ENCODE data around the gene HES1. TPM values are rescaled to one million over a fixed set of nuclear protein-coding genes. Genes with fewer than 3 reads are reported as not detected.

HES1 gene
- total and polyA plus RNA-seq, 4 donors: 5.3 to 12.5 (median 9.0) TPM

DNA sequence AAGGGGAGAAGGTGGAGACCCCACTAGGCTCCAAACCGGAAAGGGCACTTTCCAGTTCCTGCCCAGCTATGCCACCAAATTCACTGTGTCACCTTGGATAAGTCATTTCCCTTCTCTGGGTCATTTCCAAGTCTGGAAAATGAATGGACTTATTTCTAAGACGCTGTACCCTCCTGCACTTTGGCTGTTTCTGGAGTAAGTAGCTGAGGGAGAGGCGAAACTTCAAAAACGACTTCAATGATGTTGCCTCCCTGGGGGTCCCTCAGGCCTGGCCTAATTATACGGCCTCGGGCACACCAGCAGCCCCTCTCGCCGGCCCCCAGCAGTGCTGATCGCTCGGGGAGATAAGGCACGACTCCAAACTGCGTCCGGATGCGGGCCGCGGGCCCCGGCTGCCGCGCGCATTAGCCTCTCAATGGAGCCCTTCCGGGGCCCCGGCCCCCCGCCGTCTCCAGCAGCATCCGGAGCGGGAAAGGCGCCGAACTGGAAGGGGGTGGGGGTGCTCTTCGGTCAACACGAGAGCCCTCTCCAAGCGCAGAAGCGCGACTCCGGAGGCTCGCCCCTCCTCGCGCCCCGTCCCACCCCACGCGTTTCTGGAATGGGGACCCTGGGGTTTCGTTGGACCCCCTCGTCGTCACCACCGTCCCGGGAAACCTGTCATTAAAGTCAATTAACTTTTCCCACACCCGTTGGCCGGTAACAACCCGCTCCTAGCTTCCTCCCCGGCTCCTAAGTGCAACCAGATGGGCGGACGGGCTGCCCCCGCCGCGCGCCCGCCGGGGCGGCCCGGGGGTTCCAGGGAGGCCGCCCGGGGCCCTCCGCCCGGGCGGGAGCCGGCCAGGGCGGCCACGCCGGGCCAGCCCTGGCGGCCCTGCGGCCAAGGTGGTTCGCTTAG is 4.8 kb downstream of the HES1 start:
- 4% methylated on average over 71 of the region's 71 CpGs for WGBS
- Histone ChIP-seq H3K36me3 (ENCODE audit: control insufficient read depth in 4 of 4, insufficient read depth in 3 of 4, low read depth in 1 of 4, low read length in 3 of 4) (peaks cover 0 to 7% (median 0%) of the 10 kb centered on the region in 4 donors), H3K9ac (ENCODE audit: low read depth in 1 of 2, low read length in 2 of 2) (peak overlapping the region; percentile 19 to 66), H3K4me3 (ENCODE audit: low read depth in 1 of 3, low read length in 3 of 3) (peak overlapping the region; percentile 32 to 67 (median 42)), H3K27me3 (ENCODE audit: control insufficient read depth in 4 of 4, insufficient read depth in 4 of 4, low read length in 3 of 4) (no peaks in the 10 kb centered on the region), H3K27ac (ENCODE audit: low read depth in 1 of 2, low read length in 2 of 2) (peak overlapping the region; percentile 87 to 92), H3K4me1 (ENCODE audit: control insufficient read depth in 4 of 4, insufficient read depth in 4 of 4, low read length in 3 of 4) (peaks cover 10 to 41% (median 28%) of the 10 kb centered on the region in 4 donors), H3K9me3 (ENCODE audit: control insufficient read depth in 4 of 4, low read length in 3 of 4) (no peaks in the 10 kb centered on the region)
- peak; percentile 58 for DNase-seq (ENCODE audit: low spot score)
- TF ChIP-seq, protein P1, sequence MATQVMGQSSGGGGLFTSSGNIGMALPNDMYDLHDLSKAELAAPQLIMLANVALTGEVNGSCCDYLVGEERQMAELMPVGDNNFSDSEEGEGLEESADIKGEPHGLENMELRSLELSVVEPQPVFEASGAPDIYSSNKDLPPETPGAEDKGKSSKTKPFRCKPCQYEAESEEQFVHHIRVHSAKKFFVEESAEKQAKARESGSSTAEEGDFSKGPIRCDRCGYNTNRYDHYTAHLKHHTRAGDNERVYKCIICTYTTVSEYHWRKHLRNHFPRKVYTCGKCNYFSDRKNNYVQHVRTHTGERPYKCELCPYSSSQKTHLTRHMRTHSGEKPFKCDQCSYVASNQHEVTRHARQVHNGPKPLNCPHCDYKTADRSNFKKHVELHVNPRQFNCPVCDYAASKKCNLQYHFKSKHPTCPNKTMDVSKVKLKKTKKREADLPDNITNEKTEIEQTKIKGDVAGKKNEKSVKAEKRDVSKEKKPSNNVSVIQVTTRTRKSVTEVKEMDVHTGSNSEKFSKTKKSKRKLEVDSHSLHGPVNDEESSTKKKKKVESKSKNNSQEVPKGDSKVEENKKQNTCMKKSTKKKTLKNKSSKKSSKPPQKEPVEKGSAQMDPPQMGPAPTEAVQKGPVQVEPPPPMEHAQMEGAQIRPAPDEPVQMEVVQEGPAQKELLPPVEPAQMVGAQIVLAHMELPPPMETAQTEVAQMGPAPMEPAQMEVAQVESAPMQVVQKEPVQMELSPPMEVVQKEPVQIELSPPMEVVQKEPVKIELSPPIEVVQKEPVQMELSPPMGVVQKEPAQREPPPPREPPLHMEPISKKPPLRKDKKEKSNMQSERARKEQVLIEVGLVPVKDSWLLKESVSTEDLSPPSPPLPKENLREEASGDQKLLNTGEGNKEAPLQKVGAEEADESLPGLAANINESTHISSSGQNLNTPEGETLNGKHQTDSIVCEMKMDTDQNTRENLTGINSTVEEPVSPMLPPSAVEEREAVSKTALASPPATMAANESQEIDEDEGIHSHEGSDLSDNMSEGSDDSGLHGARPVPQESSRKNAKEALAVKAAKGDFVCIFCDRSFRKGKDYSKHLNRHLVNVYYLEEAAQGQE (IDR thresholded peaks at IDR 0.05): no peak
- TF ChIP-seq JUND (IDR thresholded peaks at IDR 0.05) (no peak), FOXA2 (IDR thresholded peaks at IDR 0.05) (no peak), GABPA (IDR thresholded peaks at IDR 0.05 in 1 of 2, conservative IDR thresholded peaks at IDR 0.05 in 1 of 2) (no peak), NR2F2 (IDR thresholded peaks at IDR 0.05) (peak; percentile 7), RXRA (IDR thresholded peaks at IDR 0.05) (no peak), RAD21 (IDR thresholded peaks at IDR 0.05) (no peak), ATF3 (IDR thresholded peaks at IDR 0.05) (no peak)

DNA sequence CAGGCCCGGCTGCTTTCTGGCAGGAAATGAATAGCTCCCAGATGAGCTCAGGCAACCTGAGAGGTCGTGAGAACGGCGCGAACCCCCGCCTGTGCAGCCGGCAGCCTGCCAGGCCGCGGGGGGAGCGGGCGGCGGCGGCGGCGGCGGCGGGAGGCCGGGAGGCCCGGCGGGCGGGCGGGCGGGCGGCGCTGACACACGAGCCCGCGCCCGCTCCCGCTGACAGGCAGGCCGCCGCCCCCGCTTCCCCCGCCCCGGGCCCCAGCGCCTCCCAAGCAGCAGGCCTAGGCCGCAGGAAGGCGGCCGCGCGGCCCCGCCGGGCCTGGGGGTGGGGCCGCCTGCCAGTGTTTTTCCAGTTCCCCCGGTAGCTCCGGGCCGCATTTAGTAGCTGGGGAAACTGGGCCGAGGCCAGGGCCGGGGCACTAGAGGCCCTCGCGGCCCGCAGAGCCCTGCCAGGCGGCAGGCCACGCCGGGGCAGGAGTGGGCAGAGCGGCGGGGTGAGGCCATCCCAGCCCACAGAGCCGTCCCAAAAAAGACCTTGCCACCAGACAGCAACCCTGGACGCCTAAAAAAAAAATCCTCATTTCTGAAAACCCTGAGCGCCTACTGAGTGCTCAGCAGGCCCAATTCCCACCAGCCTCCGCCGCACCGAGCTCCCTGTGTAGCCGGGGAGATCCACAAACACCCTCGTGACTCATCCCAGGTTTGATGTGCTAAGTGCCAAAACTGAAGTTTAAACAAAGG is 5.6 kb downstream of the HES1 start:
- DNase-seq (ENCODE audit: low spot score): peak; percentile 83
- Histone ChIP-seq H3K4me1 (ENCODE audit: control insufficient read depth in 4 of 4, insufficient read depth in 4 of 4, low read length in 3 of 4) (peaks cover 10 to 41% (median 28%) of the 10 kb centered on the region in 4 donors), H3K9ac (ENCODE audit: low read depth in 1 of 2, low read length in 2 of 2) (peak overlapping the region; percentile 78 to 85), H3K4me3 (ENCODE audit: low read depth in 1 of 3, low read length in 3 of 3) (peak overlapping the region in 1 of 3 donors; percentile 67), H3K36me3 (ENCODE audit: control insufficient read depth in 4 of 4, insufficient read depth in 3 of 4, low read depth in 1 of 4, low read length in 3 of 4) (peaks cover 0 to 7% (median 0%) of the 10 kb centered on the region in 4 donors), H3K9me3 (ENCODE audit: control insufficient read depth in 4 of 4, low read length in 3 of 4) (no peaks in the 10 kb centered on the region), H3K27ac (ENCODE audit: low read depth in 1 of 2, low read length in 2 of 2) (peak overlapping the region; percentile 98), H3K27me3 (ENCODE audit: control insufficient read depth in 4 of 4, insufficient read depth in 4 of 4, low read length in 3 of 4) (no peaks in the 10 kb centered on the region)
- peak; percentile 1 for TF ChIP-seq ATF3 (IDR thresholded peaks at IDR 0.05)
- TF ChIP-seq EGR1 (IDR thresholded peaks at IDR 0.05; ENCODE audit: low read depth in 2 of 2): peak in 1 of 2 donors; percentile 30
- no peak for TF ChIP-seq HNF4G (IDR thresholded peaks at IDR 0.05)
- TF ChIP-seq JUND (IDR thresholded peaks at IDR 0.05): peak; percentile 20 to 77
- no peak for TF ChIP-seq HNF4A (conservative IDR thresholded peaks at IDR 0.05)
- no peak for TF ChIP-seq TAF1 (conservative IDR thresholded peaks at IDR 0.05)
- TF ChIP-seq YY1 (IDR thresholded peaks at IDR 0.05): peak; percentile 47
- no peak for TF ChIP-seq GABPA (IDR thresholded peaks at IDR 0.05 in 1 of 2, conservative IDR thresholded peaks at IDR 0.05 in 1 of 2)
- TF ChIP-seq FOXA2 (IDR thresholded peaks at IDR 0.05): no peak
- peak in 1 of 2 donors; percentile 67 for TF ChIP-seq RXRA (IDR thresholded peaks at IDR 0.05)
- TF ChIP-seq, protein P2, sequence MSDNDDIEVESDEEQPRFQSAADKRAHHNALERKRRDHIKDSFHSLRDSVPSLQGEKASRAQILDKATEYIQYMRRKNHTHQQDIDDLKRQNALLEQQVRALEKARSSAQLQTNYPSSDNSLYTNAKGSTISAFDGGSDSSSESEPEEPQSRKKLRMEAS (IDR thresholded peaks at IDR 0.05): no peak
- TF ChIP-seq SP1 (IDR thresholded peaks at IDR 0.05): peak; percentile 65
- TF ChIP-seq, protein P3, sequence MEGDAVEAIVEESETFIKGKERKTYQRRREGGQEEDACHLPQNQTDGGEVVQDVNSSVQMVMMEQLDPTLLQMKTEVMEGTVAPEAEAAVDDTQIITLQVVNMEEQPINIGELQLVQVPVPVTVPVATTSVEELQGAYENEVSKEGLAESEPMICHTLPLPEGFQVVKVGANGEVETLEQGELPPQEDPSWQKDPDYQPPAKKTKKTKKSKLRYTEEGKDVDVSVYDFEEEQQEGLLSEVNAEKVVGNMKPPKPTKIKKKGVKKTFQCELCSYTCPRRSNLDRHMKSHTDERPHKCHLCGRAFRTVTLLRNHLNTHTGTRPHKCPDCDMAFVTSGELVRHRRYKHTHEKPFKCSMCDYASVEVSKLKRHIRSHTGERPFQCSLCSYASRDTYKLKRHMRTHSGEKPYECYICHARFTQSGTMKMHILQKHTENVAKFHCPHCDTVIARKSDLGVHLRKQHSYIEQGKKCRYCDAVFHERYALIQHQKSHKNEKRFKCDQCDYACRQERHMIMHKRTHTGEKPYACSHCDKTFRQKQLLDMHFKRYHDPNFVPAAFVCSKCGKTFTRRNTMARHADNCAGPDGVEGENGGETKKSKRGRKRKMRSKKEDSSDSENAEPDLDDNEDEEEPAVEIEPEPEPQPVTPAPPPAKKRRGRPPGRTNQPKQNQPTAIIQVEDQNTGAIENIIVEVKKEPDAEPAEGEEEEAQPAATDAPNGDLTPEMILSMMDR (IDR thresholded peaks at IDR 0.05; ENCODE audit: low read depth, low read length, missing input control): no peak
- peak; percentile 34 to 39 for TF ChIP-seq RAD21 (IDR thresholded peaks at IDR 0.05)
- TF ChIP-seq FOXA1 (IDR thresholded peaks at IDR 0.05): no peak
- TF ChIP-seq, protein P1 (IDR thresholded peaks at IDR 0.05): peak; percentile 0
- 2% methylated on average over 63 of the region's 65 CpGs for WGBS
